GM12801 (cell line): ENCODE measurements around the gene UXS1.

Experiments used
- TF ChIP-seq, protein P1 (sequence below): IDR thresholded peaks from one replicate; pipeline ENCODE4 v1.5.1; 2011; ENCODE audit warnings: control low read depth; ENCODE audit not compliant: insufficient read length; ENCODE audit errors: extremely low read depth

UXS1 gene

DNA sequence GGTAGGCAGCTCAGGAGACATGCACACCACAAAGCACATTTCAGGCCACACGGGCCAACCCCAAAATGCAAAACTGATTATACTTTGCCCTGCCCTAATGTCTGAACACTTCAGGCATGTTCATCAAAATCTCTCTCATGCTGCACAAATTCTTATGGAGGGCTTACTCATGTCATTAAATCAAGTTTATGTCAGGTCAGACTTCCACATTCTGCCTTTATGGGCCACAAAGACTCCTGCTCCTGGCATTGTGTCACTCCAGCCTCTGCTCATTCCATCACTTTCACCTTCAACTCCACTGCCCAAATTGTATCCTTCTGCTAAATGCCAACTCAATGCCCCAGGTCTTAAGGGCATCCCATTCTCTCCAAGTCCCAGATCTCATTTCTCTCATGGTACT, 9.2 kb downstream of the UXS1 start:
- TF ChIP-seq, protein P1, sequence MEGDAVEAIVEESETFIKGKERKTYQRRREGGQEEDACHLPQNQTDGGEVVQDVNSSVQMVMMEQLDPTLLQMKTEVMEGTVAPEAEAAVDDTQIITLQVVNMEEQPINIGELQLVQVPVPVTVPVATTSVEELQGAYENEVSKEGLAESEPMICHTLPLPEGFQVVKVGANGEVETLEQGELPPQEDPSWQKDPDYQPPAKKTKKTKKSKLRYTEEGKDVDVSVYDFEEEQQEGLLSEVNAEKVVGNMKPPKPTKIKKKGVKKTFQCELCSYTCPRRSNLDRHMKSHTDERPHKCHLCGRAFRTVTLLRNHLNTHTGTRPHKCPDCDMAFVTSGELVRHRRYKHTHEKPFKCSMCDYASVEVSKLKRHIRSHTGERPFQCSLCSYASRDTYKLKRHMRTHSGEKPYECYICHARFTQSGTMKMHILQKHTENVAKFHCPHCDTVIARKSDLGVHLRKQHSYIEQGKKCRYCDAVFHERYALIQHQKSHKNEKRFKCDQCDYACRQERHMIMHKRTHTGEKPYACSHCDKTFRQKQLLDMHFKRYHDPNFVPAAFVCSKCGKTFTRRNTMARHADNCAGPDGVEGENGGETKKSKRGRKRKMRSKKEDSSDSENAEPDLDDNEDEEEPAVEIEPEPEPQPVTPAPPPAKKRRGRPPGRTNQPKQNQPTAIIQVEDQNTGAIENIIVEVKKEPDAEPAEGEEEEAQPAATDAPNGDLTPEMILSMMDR: no peak

DNA sequence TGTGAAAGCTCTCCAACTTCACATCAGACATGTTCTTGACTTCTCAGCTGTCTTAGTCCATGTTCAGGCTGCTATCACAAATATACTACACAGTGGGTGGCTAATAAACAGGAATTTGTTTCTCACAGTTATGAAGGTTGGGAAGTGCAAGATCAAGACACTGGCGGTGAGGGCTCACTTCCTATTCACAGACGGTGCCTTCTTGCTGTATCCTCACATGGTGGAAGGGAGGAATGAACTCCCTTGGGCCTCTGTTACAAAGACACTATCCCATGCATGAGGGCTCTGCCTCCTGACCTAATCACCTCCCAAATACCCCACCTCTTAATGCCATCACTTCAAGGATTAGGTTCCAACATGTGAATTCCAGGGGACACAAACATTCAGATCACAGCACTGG, 9.7 kb downstream of the UXS1 start:
- TF ChIP-seq, protein P1: no peak

DNA sequence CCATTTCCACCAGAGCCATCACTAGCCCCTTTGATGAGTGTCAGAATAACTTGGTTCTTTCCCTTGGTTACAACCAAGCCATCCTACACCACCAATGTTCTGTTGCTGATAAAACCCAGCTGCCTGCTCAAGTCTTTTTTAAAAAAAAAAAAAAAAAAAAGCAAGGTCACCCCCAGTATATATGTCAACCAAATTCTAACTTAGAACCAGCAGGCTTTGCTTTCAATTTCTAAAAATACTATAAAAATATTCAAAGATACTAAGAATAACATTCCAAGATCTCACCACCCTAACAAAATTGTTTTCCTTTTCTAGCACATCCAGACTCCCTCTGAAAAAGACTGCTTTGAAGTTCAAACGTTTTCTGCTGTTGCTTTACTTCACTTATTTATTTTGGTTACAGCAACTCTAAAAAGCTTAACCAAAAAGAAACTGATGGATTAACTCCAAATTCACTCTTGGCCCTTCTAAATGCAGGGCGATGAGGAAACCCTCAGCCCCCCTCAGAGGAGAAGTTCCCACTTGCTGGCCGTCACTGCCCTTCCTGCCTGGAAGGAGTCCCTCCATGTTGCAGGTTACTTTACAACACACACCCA, 10.9 kb downstream of the UXS1 start:
- TF ChIP-seq, protein P1: no peak

DNA sequence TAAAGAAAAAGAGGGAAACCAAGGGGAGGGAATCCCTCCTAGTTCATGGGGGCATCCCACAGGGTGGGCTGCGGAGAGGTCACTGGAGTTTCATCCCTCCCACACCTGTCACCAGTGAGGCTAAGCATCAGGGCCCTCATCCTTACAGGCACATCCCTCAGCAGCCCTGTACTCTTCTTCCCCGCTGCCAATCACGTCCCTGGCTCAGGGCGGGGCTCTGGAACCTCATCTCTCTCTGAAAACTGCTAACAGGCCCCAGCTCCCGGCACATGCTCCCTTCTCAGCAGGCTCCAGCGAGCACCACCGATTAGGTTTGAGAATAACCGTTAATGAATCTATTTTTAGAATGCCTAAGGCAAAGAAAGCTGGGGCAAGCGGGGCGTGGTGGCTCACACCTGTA, 13.0 kb downstream of the UXS1 start:
- TF ChIP-seq, protein P1: no peak

DNA sequence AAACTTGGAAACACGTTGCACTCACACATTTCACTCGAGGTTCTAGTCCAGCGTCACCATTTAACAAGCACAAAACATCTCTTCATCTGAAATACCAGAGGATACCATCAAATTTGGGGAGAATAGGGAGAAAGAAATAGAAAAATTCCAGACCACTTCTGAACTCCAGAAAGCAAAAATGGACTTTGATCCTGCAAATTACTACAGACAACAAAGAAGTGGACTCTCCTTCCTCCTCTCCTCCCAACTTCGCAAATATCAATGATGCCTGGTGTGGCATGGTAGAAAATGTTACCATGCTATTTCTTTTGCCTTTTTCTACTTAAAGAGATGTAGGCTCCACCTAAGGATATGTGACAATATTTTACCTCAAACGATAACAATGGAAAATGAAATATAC, 13.5 kb downstream of the UXS1 start:
- TF ChIP-seq, protein P1: no peak

DNA sequence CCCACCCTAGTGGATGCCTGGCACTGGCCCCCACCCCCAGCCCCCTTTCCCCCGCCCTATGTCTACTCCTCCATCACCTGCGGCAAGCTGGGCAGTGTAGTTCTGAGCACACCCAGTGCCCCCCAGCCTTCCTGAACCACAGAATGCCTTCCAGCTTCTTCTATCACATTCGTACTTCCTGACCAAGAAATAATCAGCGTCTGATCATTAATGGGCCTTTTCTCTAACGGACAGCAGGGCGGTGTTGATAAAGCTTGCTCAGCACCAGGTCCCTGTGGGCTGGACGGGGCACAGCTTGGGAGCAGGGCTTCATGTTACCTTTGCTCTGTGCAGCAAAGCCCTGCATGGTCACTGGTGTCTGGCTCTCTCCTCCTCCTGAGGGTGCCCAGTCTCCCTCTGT, 15.4 kb downstream of the UXS1 start:
- TF ChIP-seq, protein P1: no peak

DNA sequence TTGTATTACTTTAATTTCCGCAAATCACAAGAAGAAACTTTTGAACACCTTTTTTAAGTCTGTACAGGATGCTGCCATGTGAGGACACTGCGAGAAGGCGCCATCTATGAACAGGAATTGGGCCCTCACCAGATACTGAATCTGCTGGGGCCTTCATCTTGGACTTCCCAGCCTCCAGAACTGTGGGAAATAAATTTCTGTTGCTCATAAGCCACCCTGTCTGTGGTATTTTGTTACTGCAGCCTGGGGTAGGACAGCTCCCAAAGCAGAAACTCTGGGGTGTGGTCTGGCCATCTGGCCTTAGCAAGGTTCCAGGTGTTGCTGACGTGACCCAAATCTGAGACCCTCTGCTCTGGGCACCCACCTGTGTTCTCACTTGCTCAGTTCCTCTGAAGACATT, 16.5 kb downstream of the UXS1 start:
- TF ChIP-seq, protein P1: no peak

DNA sequence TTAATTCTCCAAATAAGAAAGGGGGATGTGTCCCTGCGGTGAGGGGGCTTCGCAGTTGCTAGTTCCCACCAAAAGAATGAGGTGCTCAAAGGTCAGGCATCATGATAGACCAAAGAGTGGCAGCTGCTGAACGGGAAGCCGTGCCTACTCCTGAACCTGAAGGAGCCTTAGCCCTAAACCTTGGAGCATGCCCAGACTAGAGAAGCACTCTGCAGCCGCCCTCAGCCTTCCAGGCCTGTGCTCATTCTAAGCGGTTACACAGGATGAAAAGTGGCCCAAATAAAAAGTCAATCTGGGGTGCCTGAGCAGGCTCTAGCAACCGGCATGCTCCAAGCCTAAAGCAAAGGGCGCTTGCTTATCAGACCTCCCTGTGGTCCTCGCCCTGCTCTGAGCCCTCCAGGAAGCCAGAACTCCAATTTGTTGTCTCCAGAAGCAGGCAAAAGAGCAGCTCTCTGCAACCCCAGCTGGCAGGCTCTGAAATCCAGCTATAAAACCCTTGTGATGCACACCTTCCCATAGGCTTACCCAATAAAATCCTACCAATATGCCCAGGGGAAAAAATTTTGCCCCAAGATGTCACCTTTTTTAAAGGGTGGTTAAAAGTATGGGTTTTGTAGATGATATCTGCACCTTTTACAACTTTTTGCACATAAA, 17.5 kb downstream of the UXS1 start:
- TF ChIP-seq, protein P1: no peak
